GM21786 (cell line): Measurements from ENCODE around the gene ADAMTS12.

Source experiments
- ATAC-seq: cut with Tn5 transposase; IDR thresholded peaks from one replicate; pipeline ENCODE4 v1.9.1; 2021; ENCODE audit not compliant: unreplicated experiment

The ADAMTS12 gene

GRCh38 chr5:33763435-33763834, 128.4 kb downstream of the ADAMTS12 start:
- no peak for ATAC-seq

GRCh38 chr5:33762859-33763258, 128.9 kb downstream of the ADAMTS12 start:
- ATAC-seq, result no peak

GRCh38 chr5:33761139-33761538, 130.7 kb downstream of the ADAMTS12 start:
- no peak for ATAC-seq

- ATAC-seq, result no peak
These were observed 133.1 kb downstream of the ADAMTS12 start for GRCh38 chr5:33758737-33759136.

GRCh38 chr5:33756491-33756890, 135.3 kb downstream of the ADAMTS12 start:
- no peak for ATAC-seq

- ATAC-seq, result no peak
These were observed 136.6 kb downstream of the ADAMTS12 start for GRCh38 chr5:33755231-33755630.

- no peak for ATAC-seq
These were observed 138.1 kb downstream of the ADAMTS12 start for GRCh38 chr5:33753704-33754103.

- ATAC-seq, result no peak
These were observed 143.0 kb downstream of the ADAMTS12 start for GRCh38 chr5:33748754-33749153.

GRCh38 chr5:33745101-33745770, 146.6 kb downstream of the ADAMTS12 start:
- ATAC-seq, result no peak

GRCh38 chr5:33743099-33743498, 148.7 kb downstream of the ADAMTS12 start:
- ATAC-seq, result no peak

GRCh38 chr5:33742181-33742580, 149.6 kb downstream of the ADAMTS12 start:
- ATAC-seq, result no peak

GRCh38 chr5:33738967-33739366, 152.8 kb downstream of the ADAMTS12 start:
- no peak for ATAC-seq

GRCh38 chr5:33738097-33738496, 153.7 kb downstream of the ADAMTS12 start:
- no peak for ATAC-seq

GRCh38 chr5:33737697-33738096, 154.1 kb downstream of the ADAMTS12 start:
- no peak for ATAC-seq

- no peak for ATAC-seq
These were observed 154.5 kb downstream of the ADAMTS12 start for GRCh38 chr5:33737284-33737683.

GRCh38 chr5:33736510-33736909, 155.3 kb downstream of the ADAMTS12 start:
- no peak for ATAC-seq

- ATAC-seq, result no peak
These were observed 156.7 kb downstream of the ADAMTS12 start for GRCh38 chr5:33735072-33735471.

- ATAC-seq, result no peak
These were observed 157.3 kb downstream of the ADAMTS12 start for GRCh38 chr5:33734537-33734936.

- ATAC-seq, result no peak
These were observed 158.6 kb downstream of the ADAMTS12 start for GRCh38 chr5:33733225-33733624.

- ATAC-seq, result no peak
These were observed 165.2 kb downstream of the ADAMTS12 start for GRCh38 chr5:33726422-33727165.

- no peak for ATAC-seq
These were observed 166.0 kb downstream of the ADAMTS12 start for GRCh38 chr5:33725806-33726205.

- ATAC-seq, result no peak
These were observed 170.1 kb downstream of the ADAMTS12 start for GRCh38 chr5:33721491-33722200.
